Midbrain (tissue), 1 donor: Measurements from ENCODE around the gene NF1.
A peak's percentile ranks its signal among the peaks of the same experiment; 100 is the strongest.
"Not testable (repeated sequence)": the region's sequence is repeated elsewhere in the genome, so short reads cannot be mapped to it uniquely, and the experiment has no call there.

Experiments used
- DNase-seq: peaks from one replicate; lab custom pipeline; 2025; lab: John Stamatoyannopoulos, UW

Gene NF1

GRCh38 chr17:31198026-31198425 is 103.2 kb downstream of the NF1 start:
- no peak for DNase-seq

GRCh38 chr17:31198666-31199065 is 103.9 kb downstream of the NF1 start:
- not testable (repeated sequence) for DNase-seq

GRCh38 chr17:31200287-31200686 is 105.5 kb downstream of the NF1 start:
- no peak for DNase-seq

- DNase-seq, result no peak
Measured at GRCh38 chr17:31202968-31203367, 108.2 kb downstream of the NF1 start.

- no peak for DNase-seq
Measured at GRCh38 chr17:31211352-31212012, 116.7 kb downstream of the NF1 start.

GRCh38 chr17:31216031-31216751 is 121.4 kb downstream of the NF1 start:
- peak; percentile 64 for DNase-seq

GRCh38 chr17:31224366-31224765 is 129.6 kb downstream of the NF1 start:
- DNase-seq, result no peak

GRCh38 chr17:31225831-31226230 is 131.1 kb downstream of the NF1 start:
- no peak for DNase-seq

GRCh38 chr17:31226373-31226772 is 131.6 kb downstream of the NF1 start:
- no peak for DNase-seq

GRCh38 chr17:31226950-31227349 is 132.2 kb downstream of the NF1 start:
- no peak for DNase-seq

GRCh38 chr17:31231852-31232251 is 137.1 kb downstream of the NF1 start:
- no peak for DNase-seq

GRCh38 chr17:31235110-31235509 is 140.3 kb downstream of the NF1 start:
- no peak for DNase-seq

GRCh38 chr17:31236137-31236536 is 141.4 kb downstream of the NF1 start:
- no peak for DNase-seq

- DNase-seq, result no peak
Measured at GRCh38 chr17:31236712-31237111, 141.9 kb downstream of the NF1 start.

GRCh38 chr17:31241116-31241515 is 146.3 kb downstream of the NF1 start:
- DNase-seq, result no peak

- DNase-seq, result no peak
Measured at GRCh38 chr17:31248986-31249834, 154.4 kb downstream of the NF1 start.

GRCh38 chr17:31249835-31250141 is 155.0 kb downstream of the NF1 start:
- DNase-seq, result no peak

- no peak for DNase-seq
Measured at GRCh38 chr17:31250229-31250628, 155.5 kb downstream of the NF1 start.

GRCh38 chr17:31251105-31251969 is 156.6 kb downstream of the NF1 start:
- DNase-seq, result no peak

- no peak for DNase-seq
Measured at GRCh38 chr17:31251970-31252328, 157.2 kb downstream of the NF1 start.

GRCh38 chr17:31252741-31253140 is 158.0 kb downstream of the NF1 start:
- DNase-seq, result no peak

- DNase-seq, result no peak
Measured at GRCh38 chr17:31254654-31255053, 159.9 kb downstream of the NF1 start.
